Measurements from ENCODE around the gene EFL1. TPM values are rescaled to one million over a fixed set of nuclear protein-coding genes. Genes with fewer than 3 reads are reported as not detected.

Gene EFL1
- total and polyA plus RNA-seq, 10 of the 15 experiments (the other 5 are each of a cell fraction or from before 2014, with no cell fraction given), result 6.2 to 42.3 (median 24.7) TPM

GRCh38 chr15:82196353-82196752, 66.2 kb downstream of the EFL1 start:
- BruUV-seq (replicated peaks), result no TSS peak
- no peak for FAIRE-seq
- CTCF ChIA-PET, result interaction anchor here (0.9 to 3.6 kb wide), 5 partner anchors 9 to 95 kb away, joined by 3 to 39 read pairs (median 5); no protein-coding TSS in a partner anchor

More at GRCh38 chr15:82196353-82196752, 66.2 kb downstream of the EFL1 start:
- in situ Hi-C loops (cut with MboI) (loop anchor here (5.0 kb wide), 2 partner anchors 94 to 714 kb away; no protein-coding TSS in a partner anchor), intact Hi-C loops (cut with micrococcal nuclease; ENCODE audit: unreplicated experiment) (no loop called here)
- Histone ChIP-seq H2AFZ (ENCODE audit: control insufficient read depth, low read depth, low read length) (no peak overlapping the region), H3K4me1 (ENCODE audit: control insufficient read depth, insufficient read depth, low read length) (no peaks in the 10 kb centered on the region), H3K36me3 (ENCODE audit: control insufficient read depth in 2 of 2, insufficient read depth in 2 of 2, low read length in 1 of 2) (no peaks in the 10 kb centered on the region), H3K4me2 (ENCODE audit: control insufficient read depth, insufficient read depth) (no peak overlapping the region), H3K79me2 (ENCODE audit: control insufficient read depth, insufficient read depth, low read length) (no peaks in the 10 kb centered on the region), H3K9me3 (replicated peaks; ENCODE audit: control insufficient read depth, insufficient read depth, low read length) (no peaks in the 10 kb centered on the region), H3K27me3 (replicated peaks in 1 of 2; ENCODE audit: control insufficient read depth in 2 of 2, insufficient read depth in 2 of 2, low read length in 1 of 2) (no peaks in the 10 kb centered on the region), H3K9ac (ENCODE audit: control insufficient read depth, insufficient read depth, low read length) (no peak overlapping the region), H4K20me1 (ENCODE audit: control insufficient read depth, insufficient read depth) (no peaks in the 10 kb centered on the region), H3K27ac (ENCODE audit: control insufficient read depth, insufficient read depth) (no peak overlapping the region), H3K4me3 (no peak overlapping the region)
- DNase-seq (ENCODE audit: low read depth, low spot score) (no peak), ATAC-seq (no peak)
- ChIA-PET SMC1A (ENCODE audit: uncharacterized antibody, unreplicated experiment) (interaction anchor here (0.8 to 3.6 kb wide), 13 partner anchors 9 to 715 kb away, joined by 3 to 16 read pairs (median 4); no protein-coding TSS in a partner anchor), POLR2A (no interaction called here), RAD21 (ENCODE audit: unreplicated experiment) (interaction anchor here (1.3 to 3.3 kb wide), 3 partner anchors 9 to 88 kb away, joined by 6 to 13 read pairs (median 7); no protein-coding TSS in a partner anchor)
- WGBS (ENCODE audit: insufficient coverage, insufficient replicate concordance, low lambda C conversion rate, missing lambda C conversion rate), result 64% methylated on average over 2 of the region's 2 CpGs
- TF ChIP-seq RAD51 (IDR thresholded peaks at IDR 0.05) (no peak), IKZF2 (IDR thresholded peaks at IDR 0.05) (no peak), SMAD5 (IDR thresholded peaks at IDR 0.05; ENCODE audit: low read depth) (no peak), ZNF274 (IDR thresholded peaks at IDR 0.05; ENCODE audit: insufficient read depth, insufficient read length) (no peak), POLR2AphosphoS2 (IDR thresholded peaks at IDR 0.05; ENCODE audit: low read depth, low read length) (no peak), STAT3 (IDR thresholded peaks at IDR 0.05; ENCODE audit: low read depth, low read length) (no peak), SRF (IDR thresholded peaks at IDR 0.05; ENCODE audit: low read depth in 2 of 2, low read length in 2 of 2) (no peak), HDGF (IDR thresholded peaks at IDR 0.05) (no peak), ZNF687 (IDR thresholded peaks at IDR 0.05) (no peak)
- TF ChIP-seq, protein P1, sequence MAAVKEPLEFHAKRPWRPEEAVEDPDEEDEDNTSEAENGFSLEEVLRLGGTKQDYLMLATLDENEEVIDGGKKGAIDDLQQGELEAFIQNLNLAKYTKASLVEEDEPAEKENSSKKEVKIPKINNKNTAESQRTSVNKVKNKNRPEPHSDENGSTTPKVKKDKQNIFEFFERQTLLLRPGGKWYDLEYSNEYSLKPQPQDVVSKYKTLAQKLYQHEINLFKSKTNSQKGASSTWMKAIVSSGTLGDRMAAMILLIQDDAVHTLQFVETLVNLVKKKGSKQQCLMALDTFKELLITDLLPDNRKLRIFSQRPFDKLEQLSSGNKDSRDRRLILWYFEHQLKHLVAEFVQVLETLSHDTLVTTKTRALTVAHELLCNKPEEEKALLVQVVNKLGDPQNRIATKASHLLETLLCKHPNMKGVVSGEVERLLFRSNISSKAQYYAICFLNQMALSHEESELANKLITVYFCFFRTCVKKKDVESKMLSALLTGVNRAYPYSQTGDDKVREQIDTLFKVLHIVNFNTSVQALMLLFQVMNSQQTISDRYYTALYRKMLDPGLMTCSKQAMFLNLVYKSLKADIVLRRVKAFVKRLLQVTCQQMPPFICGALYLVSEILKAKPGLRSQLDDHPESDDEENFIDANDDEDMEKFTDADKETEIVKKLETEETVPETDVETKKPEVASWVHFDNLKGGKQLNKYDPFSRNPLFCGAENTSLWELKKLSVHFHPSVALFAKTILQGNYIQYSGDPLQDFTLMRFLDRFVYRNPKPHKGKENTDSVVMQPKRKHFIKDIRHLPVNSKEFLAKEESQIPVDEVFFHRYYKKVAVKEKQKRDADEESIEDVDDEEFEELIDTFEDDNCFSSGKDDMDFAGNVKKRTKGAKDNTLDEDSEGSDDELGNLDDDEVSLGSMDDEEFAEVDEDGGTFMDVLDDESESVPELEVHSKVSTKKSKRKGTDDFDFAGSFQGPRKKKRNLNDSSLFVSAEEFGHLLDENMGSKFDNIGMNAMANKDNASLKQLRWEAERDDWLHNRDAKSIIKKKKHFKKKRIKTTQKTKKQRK (IDR thresholded peaks at IDR 0.05; ENCODE audit: low read depth, low read length), result no peak
- TF ChIP-seq, protein P2, sequence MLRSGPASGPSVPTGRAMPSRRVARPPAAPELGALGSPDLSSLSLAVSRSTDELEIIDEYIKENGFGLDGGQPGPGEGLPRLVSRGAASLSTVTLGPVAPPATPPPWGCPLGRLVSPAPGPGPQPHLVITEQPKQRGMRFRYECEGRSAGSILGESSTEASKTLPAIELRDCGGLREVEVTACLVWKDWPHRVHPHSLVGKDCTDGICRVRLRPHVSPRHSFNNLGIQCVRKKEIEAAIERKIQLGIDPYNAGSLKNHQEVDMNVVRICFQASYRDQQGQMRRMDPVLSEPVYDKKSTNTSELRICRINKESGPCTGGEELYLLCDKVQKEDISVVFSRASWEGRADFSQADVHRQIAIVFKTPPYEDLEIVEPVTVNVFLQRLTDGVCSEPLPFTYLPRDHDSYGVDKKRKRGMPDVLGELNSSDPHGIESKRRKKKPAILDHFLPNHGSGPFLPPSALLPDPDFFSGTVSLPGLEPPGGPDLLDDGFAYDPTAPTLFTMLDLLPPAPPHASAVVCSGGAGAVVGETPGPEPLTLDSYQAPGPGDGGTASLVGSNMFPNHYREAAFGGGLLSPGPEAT (IDR thresholded peaks at IDR 0.05; ENCODE audit: low read depth), result no peak

Data from GM12878 (cell line).